8988T (cell line): Measurements from ENCODE around the gene CCDC91.

Experiments
- DNase-seq: peaks from one replicate; pipeline ENCODE4 v3.0.0; 2011

CCDC91 gene

GRCh38 chr12:28550757-28551704 lies 360.8 kb downstream of the CCDC91 start:
- no peak for DNase-seq

GRCh38 chr12:28552251-28552970 lies 362.2 kb downstream of the CCDC91 start:
- no peak for DNase-seq

GRCh38 chr12:28555748-28556147 lies 365.5 kb downstream of the CCDC91 start:
- DNase-seq, result no peak

GRCh38 chr12:28558250-28558649 lies 368.0 kb downstream of the CCDC91 start:
- DNase-seq, result no peak

- DNase-seq, result no peak
Measured at GRCh38 chr12:28563286-28563685, 373.0 kb downstream of the CCDC91 start.

GRCh38 chr12:28563936-28564335 lies 373.7 kb downstream of the CCDC91 start:
- no peak for DNase-seq

- no peak for DNase-seq
Measured at GRCh38 chr12:28568118-28568517, 377.9 kb downstream of the CCDC91 start.

- DNase-seq, result no peak
Measured at GRCh38 chr12:28568704-28569103, 378.4 kb downstream of the CCDC91 start.

- no peak for DNase-seq
Measured at GRCh38 chr12:28569698-28570411, 379.6 kb downstream of the CCDC91 start.

GRCh38 chr12:28570811-28571210 lies 380.6 kb downstream of the CCDC91 start:
- no peak for DNase-seq

GRCh38 chr12:28574746-28575592 lies 384.7 kb downstream of the CCDC91 start:
- no peak for DNase-seq

- DNase-seq, result no peak
Measured at GRCh38 chr12:28575593-28576205, 385.4 kb downstream of the CCDC91 start.

GRCh38 chr12:28578361-28578760 lies 388.1 kb downstream of the CCDC91 start:
- no peak for DNase-seq

- DNase-seq, result no peak
Measured at GRCh38 chr12:28578833-28579252, 388.6 kb downstream of the CCDC91 start.

GRCh38 chr12:28582672-28583376 lies 392.6 kb downstream of the CCDC91 start:
- DNase-seq, result no peak

GRCh38 chr12:28583701-28584261 lies 393.5 kb downstream of the CCDC91 start:
- DNase-seq, result no peak

- no peak for DNase-seq
Measured at GRCh38 chr12:28585146-28585545, 394.9 kb downstream of the CCDC91 start.

GRCh38 chr12:28586481-28586880 lies 396.2 kb downstream of the CCDC91 start:
- no peak for DNase-seq

- DNase-seq, result no peak
Measured at GRCh38 chr12:28591831-28592230, 401.6 kb downstream of the CCDC91 start.
